Gastroesophageal sphincter (tissue), 4 donors: ENCODE data around the gene ALPL. TPM values are rescaled to one million over a fixed set of nuclear protein-coding genes. Genes with fewer than 3 reads are reported as not detected.

Experiments used
- ATAC-seq: fragments of 150-250 bp; one replicate; pipeline ENCODE4 v1.9.1; 2016; ENCODE audit warnings: mild to moderate bottlenecking, moderate library complexity
- H3K27ac ChIP-seq, 4 donors: fragments of 200-600 bp; sonication (generic) in 3 of 4; 1 replicate in 3 of 4; 2 replicates in 1 of 4; pipeline ENCODE4 v1.5.1; 2016 to 2019
- H3K27me3 ChIP-seq: fragments of 200-600 bp; sonication (generic); one replicate; pipeline ENCODE4 v1.5.1; 2019
- H3K36me3 ChIP-seq, 2 donors: fragments of 200-600 bp; sonication (generic); one replicate each; pipeline ENCODE4 v1.5.1; 2019; ENCODE audit warnings: control low read depth in 1 of 2
- H3K4me1 ChIP-seq, 3 donors: fragments of 200-600 bp; sonication (generic); 1 replicate in 2 of 3; 2 replicates in 1 of 3; pipeline ENCODE4 v1.5.1; 2016 to 2019; ENCODE audit warnings: control low read depth in 2 of 3
- H3K4me3 ChIP-seq, 2 donors: fragments of 200-600 bp; sonication (generic); one replicate each; pipeline ENCODE4 v1.5.1; 2019; ENCODE audit warnings: mild to moderate bottlenecking in 1 of 2, moderate library complexity in 1 of 2
- H3K9me3 ChIP-seq, 3 donors: fragments of 200-600 bp; sonication (generic); one replicate each; pipeline ENCODE4 v1.5.1; 2017 to 2019; ENCODE audit warnings: control low read depth in 2 of 3
- EP300 ChIP-seq: sonication (generic); formaldehyde crosslinking; IDR thresholded peaks from one replicate; pipeline ENCODE4 v1.6.1; 2017; ENCODE audit warnings: antibody characterized with exemption, mild to moderate bottlenecking
- POLR2A ChIP-seq, 2 donors: fragments of 450-650 bp; IDR thresholded peaks; one replicate each; pipeline ENCODE4 v1.6.1; 2017; ENCODE audit warnings: antibody characterized with exemption in 2 of 2, mild to moderate bottlenecking in 2 of 2, moderate library complexity in 1 of 2
- POLR2AphosphoS5 ChIP-seq: sonication (generic); formaldehyde crosslinking; IDR thresholded peaks from one replicate; pipeline ENCODE4 v1.6.1; 2017; ENCODE audit warnings: antibody characterized with exemption
- WGBS, 2 donors: methylation state at CpG; one replicate each; pipeline ENCODE4 v1.1.5; 2018; ENCODE audit warnings: low coverage in 1 of 2; 5-methylcytosine and 5-hydroxymethylcytosine counted together
- total RNA-seq, 4 donors: library from RNA; depleted of rRNA; stranded (reverse); fragments of >200 nt; gene quantifications; one replicate each; pipeline ENCODE4 v1.1.0, GENCODE V29; 2016
- TF ChIP-seq, protein P1 (sequence below), 4 experiments: fragments of 200-600 bp in 2 of 4; fragments of 450-650 bp in 2 of 4; sonication (generic) in 1 of 4; IDR thresholded peaks; one replicate each; pipeline ENCODE4 v1.5.1; 2017 to 2019; ENCODE audit warnings: antibody characterized with exemption in 4 of 4, mild to moderate bottlenecking in 2 of 4, moderate library complexity in 2 of 4

Gene ALPL
- total RNA-seq, 4 donors from 2014 or later, result 0.62 to 6.1 (median 3.9) TPM

DNA sequence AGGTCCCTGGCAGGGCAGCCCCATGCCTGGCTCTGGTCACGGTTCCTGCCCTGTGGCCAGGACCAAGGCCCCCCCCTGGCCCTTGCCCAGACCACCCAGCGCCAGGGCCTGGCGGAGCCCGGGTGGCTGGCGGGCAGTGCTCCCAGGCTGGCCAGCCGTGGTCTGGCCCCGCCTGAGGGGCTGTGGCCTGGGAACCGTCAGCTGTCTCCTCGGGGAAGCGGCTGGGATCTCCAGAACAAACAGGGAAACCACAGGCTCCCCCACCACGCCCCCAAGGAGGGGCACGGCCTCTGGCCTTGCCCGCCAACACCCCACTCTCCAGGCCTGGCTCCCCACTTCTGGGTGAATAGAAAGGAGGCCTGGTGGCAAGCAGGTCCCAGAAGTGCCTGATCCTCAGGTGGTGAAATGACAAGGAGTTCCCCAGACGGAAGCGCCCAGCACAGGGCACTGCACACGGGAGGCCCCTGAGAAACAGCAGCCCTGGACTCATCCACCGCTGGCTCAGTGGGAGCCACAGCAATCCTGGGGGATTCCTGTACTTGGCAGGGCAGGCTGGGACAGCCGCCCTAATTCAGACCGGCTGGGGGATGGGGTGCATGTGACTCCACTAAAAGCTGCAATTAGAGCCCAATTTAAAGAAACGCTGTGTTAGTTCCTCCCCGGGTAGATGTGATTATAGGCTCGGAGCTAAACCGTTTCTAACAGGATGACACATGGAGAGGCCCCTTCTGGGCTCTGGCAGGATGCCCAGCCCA, 81.1 kb downstream of the ALPL start:
- no CpG with 5 or more reads among the region's 23 CpGs for WGBS, 2 donors
- ATAC-seq, result no peak
- no peak for TF ChIP-seq POLR2A (IDR thresholded peaks at IDR 0.05)
- TF ChIP-seq, protein P1, sequence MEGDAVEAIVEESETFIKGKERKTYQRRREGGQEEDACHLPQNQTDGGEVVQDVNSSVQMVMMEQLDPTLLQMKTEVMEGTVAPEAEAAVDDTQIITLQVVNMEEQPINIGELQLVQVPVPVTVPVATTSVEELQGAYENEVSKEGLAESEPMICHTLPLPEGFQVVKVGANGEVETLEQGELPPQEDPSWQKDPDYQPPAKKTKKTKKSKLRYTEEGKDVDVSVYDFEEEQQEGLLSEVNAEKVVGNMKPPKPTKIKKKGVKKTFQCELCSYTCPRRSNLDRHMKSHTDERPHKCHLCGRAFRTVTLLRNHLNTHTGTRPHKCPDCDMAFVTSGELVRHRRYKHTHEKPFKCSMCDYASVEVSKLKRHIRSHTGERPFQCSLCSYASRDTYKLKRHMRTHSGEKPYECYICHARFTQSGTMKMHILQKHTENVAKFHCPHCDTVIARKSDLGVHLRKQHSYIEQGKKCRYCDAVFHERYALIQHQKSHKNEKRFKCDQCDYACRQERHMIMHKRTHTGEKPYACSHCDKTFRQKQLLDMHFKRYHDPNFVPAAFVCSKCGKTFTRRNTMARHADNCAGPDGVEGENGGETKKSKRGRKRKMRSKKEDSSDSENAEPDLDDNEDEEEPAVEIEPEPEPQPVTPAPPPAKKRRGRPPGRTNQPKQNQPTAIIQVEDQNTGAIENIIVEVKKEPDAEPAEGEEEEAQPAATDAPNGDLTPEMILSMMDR (IDR thresholded peaks at IDR 0.05), result no peak
- TF ChIP-seq EP300, result no peak
- TF ChIP-seq POLR2AphosphoS5, result no peak
- Histone ChIP-seq H3K9me3 (no peaks in the 10 kb centered on the region), H3K27ac (no peak overlapping the region), H3K27me3 (peaks cover 73% of the 10 kb centered on the region), H3K36me3 (no peaks in the 10 kb centered on the region), H3K4me1 (peaks cover 0 to 21% (median 0%) of the 10 kb centered on the region in 3 donors), H3K4me3 (no peak overlapping the region)

DNA sequence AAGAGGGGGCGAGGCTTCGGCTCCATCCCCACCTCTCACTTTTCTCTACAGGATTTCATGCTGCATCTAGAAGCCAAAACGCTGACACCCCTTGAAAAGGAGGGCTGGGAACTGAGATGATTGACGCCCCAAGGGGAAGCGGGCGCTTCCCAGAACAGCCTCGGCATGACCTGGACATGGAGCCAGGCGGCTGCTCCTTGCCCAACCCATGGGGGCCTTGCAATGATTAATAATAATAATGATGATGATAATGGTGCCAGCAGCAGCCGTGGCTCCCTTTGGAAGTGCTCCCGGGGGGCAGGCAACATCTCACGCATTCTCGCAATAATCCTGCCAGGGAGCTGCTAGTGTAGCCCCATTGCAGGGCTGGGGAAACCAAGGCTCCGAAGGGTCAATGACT, 81.7 kb downstream of the ALPL start:
- Histone ChIP-seq H3K4me3 (no peak overlapping the region), H3K4me1 (peaks cover 0 to 21% (median 0%) of the 10 kb centered on the region in 3 donors), H3K36me3 (no peaks in the 10 kb centered on the region), H3K9me3 (no peaks in the 10 kb centered on the region), H3K27ac (no peak overlapping the region), H3K27me3 (peaks cover 73% of the 10 kb centered on the region)
- TF ChIP-seq POLR2AphosphoS5 (no peak), POLR2A (IDR thresholded peaks at IDR 0.05) (no peak), EP300 (no peak)
- TF ChIP-seq, protein P1 (IDR thresholded peaks at IDR 0.05), result no peak
- ATAC-seq, result no peak
- 55% methylated on average over 4 of the region's 13 CpGs; no CpG with 5 or more reads in 1 of the 2 donors for WGBS, 2 donors

DNA sequence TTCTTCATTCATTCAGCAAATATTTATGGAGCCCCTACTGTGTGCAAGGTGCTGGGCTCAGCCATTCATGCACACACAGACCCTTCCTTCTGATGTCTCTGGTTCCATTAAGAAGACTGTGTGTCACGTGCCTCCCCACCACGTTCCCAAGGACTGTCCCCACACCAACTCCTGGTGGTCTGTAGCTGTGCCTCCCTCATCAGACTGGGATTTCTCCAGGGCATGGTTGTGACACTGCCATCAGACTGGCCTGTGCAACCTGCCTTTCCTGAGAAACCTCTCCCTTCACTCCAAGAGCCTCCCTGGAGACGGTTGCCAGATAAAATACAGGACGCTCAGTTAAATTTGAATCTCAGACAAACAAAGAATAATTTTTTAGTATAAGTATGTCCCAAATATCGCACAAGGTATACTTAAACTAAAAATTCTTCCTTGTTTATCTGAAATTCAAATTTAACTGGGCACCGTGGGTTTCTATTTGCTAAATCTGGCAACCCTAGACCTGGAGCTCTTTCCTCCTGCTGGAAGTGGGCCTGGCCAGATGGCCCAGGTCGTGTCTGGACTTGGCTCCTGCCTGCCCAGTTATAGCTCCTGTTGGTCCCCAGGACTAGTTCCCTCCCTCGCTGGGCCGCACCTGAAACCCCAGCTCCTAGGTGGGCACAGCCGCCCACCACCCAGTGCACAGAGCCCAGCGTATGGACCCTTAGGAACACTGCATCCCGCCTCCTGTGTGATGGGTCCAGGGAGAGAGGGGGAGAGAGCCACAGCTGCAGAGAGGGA, 83.1 kb downstream of the ALPL start:
- no peak for ATAC-seq
- TF ChIP-seq, protein P1 (IDR thresholded peaks at IDR 0.05), result no peak
- TF ChIP-seq POLR2A (IDR thresholded peaks at IDR 0.05) (no peak), EP300 (no peak), POLR2AphosphoS5 (no peak)
- H3K4me1 ChIP-seq, result peaks cover 0 to 7% (median 0%) of the 10 kb centered on the region in 3 donors
- H3K36me3 ChIP-seq, result no peaks in the 10 kb centered on the region
- no peak overlapping the region for H3K4me3 ChIP-seq
- 65 to 83% methylated on average over 4 to 6 of the region's 12 CpGs for WGBS, 2 donors
- no peaks in the 10 kb centered on the region for H3K9me3 ChIP-seq
- no peak overlapping the region for H3K27ac ChIP-seq
- peaks cover 83% of the 10 kb centered on the region for H3K27me3 ChIP-seq

DNA sequence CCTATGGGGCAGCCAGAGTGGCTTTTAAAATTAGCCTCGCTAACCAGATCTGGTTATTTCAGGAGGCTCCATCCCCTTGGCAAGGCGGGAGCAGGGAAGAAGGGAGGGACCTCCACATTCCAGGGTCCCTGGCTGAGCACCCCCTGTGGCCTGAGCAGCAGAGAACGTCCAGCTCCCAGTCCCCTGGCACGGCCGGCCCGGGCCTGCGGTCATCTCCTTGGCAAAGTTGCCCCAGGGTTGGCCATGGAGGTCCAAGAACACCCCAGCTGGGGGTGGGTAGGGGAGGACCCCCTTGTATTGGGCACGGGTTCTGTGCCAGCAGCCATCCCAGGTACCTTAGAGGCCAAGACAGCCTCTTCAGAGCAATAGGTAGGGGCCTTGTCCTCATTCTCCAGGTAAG, 84.0 kb downstream of the ALPL start:
- H3K36me3 ChIP-seq, result no peaks in the 10 kb centered on the region
- peaks cover 0 to 5% (median 0%) of the 10 kb centered on the region in 3 donors for H3K4me1 ChIP-seq
- no peak for TF ChIP-seq POLR2AphosphoS5
- TF ChIP-seq, protein P1 (IDR thresholded peaks at IDR 0.05), result no peak
- TF ChIP-seq EP300, result no peak
- no peak for TF ChIP-seq POLR2A (IDR thresholded peaks at IDR 0.05)
- H3K27me3 ChIP-seq, result peaks cover 86% of the 10 kb centered on the region
- no peak for ATAC-seq
- H3K4me3 ChIP-seq, result no peak overlapping the region
- H3K27ac ChIP-seq, result no peak overlapping the region
- H3K9me3 ChIP-seq, result no peaks in the 10 kb centered on the region
- WGBS, 2 donors, result no CpG with 5 or more reads among the region's 8 CpGs
